Loucy (cell line): ENCODE measurements around the gene DUS3L.
"Not testable (repeated sequence)": the region's sequence is repeated elsewhere in the genome, so short reads cannot be mapped to it uniquely, and the experiment has no call there.

Source experiments
- H2AFZ ChIP-seq: fragments of 200-600 bp; sonication (generic); 2 replicates; pipeline ENCODE4 v1.6.0; 2016; ENCODE audit warnings: antibody characterized with exemption, mild to moderate bottlenecking, low read length, moderate library complexity
- H3F3A ChIP-seq: fragments of 200-600 bp; 2 replicates; pipeline ENCODE4 v1.6.0; 2016; ENCODE audit warnings: antibody characterized with exemption, low read depth, mild to moderate bottlenecking
- H3K27me3 ChIP-seq: fragments of 200-600 bp; sonication (generic); 2 replicates; pipeline ENCODE4 v1.6.1; 2014; ENCODE audit warnings: low read length, mild to moderate bottlenecking; ENCODE audit not compliant: insufficient read depth, poor library complexity, severe bottlenecking
- H3K36me3 ChIP-seq: fragments of 200-600 bp; sonication (generic); 2 replicates; pipeline ENCODE4 v1.6.1; 2016; ENCODE audit warnings: low read length; ENCODE audit not compliant: insufficient read depth
- H3K4me1 ChIP-seq: fragments of 200-600 bp; sonication (generic); 2 replicates; pipeline ENCODE4 v1.5.1; 2014; ENCODE audit warnings: low read length, mild to moderate bottlenecking; ENCODE audit not compliant: insufficient read depth, poor library complexity, severe bottlenecking
- H3K4me2 ChIP-seq: fragments of 200-600 bp; sonication (generic); 2 replicates; pipeline ENCODE4 v1.6.0; 2014; ENCODE audit warnings: antibody characterized with exemption, low read length, low read depth, mild to moderate bottlenecking; ENCODE audit not compliant: poor library complexity, severe bottlenecking
- H3K4me3 ChIP-seq: fragments of 200-600 bp; sonication (generic); 2 replicates; pipeline ENCODE4 v1.5.1; 2014; ENCODE audit warnings: low read length, mild to moderate bottlenecking, mixed read lengths; ENCODE audit not compliant: poor library complexity, severe bottlenecking
- H3K79me2 ChIP-seq: fragments of 200-600 bp; sonication (generic); 2 replicates; pipeline ENCODE4 v1.6.1; 2014; ENCODE audit warnings: low read length; ENCODE audit not compliant: insufficient read depth
- H3K9ac ChIP-seq: fragments of 200-600 bp; sonication (generic); 2 replicates; pipeline ENCODE4 v1.6.0; 2014; ENCODE audit warnings: mild to moderate bottlenecking, low read depth, low read length, moderate library complexity; ENCODE audit not compliant: poor library complexity, severe bottlenecking
- H3K9me2 ChIP-seq: fragments of 200-600 bp; sonication (generic); replicated peaks from 2 replicates; pipeline ENCODE4 v1.6.1; 2016; ENCODE audit warnings: low read depth, low read length, mixed read lengths
- H3K9me3 ChIP-seq: fragments of 200-600 bp; sonication (generic); 2 replicates; pipeline ENCODE4 v1.6.1; 2014; ENCODE audit warnings: mild to moderate bottlenecking, antibody characterized with exemption, low read length, low read depth; ENCODE audit not compliant: insufficient read depth
- H4K20me1 ChIP-seq: fragments of 200-600 bp; sonication (generic); 2 replicates; pipeline ENCODE4 v1.6.0; 2014; ENCODE audit warnings: antibody characterized with exemption, low read length, mild to moderate bottlenecking; ENCODE audit not compliant: insufficient read depth, poor library complexity, severe bottlenecking
- EZH2phosphoT487 ChIP-seq: fragments of 200-600 bp; IDR thresholded peaks from 2 replicates; pipeline ENCODE4 v1.6.1; 2018; ENCODE audit warnings: antibody characterized with exemption, mild to moderate bottlenecking, moderate library complexity, borderline replicate concordance
- TF ChIP-seq, protein P1 (sequence below): fragments of 200-600 bp; sonication (generic); conservative IDR thresholded peaks from 2 replicates; pipeline ENCODE4 v1.5.1; 2014; ENCODE audit warnings: mild to moderate bottlenecking, antibody characterized with exemption, low read length

DUS3L gene

GRCh38 chr19:5782322-5782721 is 8.6 kb downstream of the DUS3L start:
- H3K79me2 ChIP-seq: peaks cover under 1% of the 10 kb centered on the region; the same call in 1 of the 2 replicates
- H4K20me1 ChIP-seq: no peaks in the 10 kb centered on the region
- H3K36me3 ChIP-seq: peaks cover 25% of the 10 kb centered on the region; the same call in 1 of the 2 replicates
- TF ChIP-seq, protein P1, sequence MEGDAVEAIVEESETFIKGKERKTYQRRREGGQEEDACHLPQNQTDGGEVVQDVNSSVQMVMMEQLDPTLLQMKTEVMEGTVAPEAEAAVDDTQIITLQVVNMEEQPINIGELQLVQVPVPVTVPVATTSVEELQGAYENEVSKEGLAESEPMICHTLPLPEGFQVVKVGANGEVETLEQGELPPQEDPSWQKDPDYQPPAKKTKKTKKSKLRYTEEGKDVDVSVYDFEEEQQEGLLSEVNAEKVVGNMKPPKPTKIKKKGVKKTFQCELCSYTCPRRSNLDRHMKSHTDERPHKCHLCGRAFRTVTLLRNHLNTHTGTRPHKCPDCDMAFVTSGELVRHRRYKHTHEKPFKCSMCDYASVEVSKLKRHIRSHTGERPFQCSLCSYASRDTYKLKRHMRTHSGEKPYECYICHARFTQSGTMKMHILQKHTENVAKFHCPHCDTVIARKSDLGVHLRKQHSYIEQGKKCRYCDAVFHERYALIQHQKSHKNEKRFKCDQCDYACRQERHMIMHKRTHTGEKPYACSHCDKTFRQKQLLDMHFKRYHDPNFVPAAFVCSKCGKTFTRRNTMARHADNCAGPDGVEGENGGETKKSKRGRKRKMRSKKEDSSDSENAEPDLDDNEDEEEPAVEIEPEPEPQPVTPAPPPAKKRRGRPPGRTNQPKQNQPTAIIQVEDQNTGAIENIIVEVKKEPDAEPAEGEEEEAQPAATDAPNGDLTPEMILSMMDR: no peak
- TF ChIP-seq EZH2phosphoT487: no peak
- H3K27me3 ChIP-seq: no peaks in the 10 kb centered on the region
- no peaks in the 10 kb centered on the region for H3K9me2 ChIP-seq
- H2AFZ ChIP-seq: no peak overlapping the region
- no peak overlapping the region for H3K4me3 ChIP-seq
- H3K9me3 ChIP-seq: no peaks in the 10 kb centered on the region
- no peaks in the 10 kb centered on the region for H3K4me1 ChIP-seq
- H3K9ac ChIP-seq: no peak overlapping the region
- no peak overlapping the region for H3K4me2 ChIP-seq
- H3F3A ChIP-seq: no peaks in the 10 kb centered on the region

DNA sequence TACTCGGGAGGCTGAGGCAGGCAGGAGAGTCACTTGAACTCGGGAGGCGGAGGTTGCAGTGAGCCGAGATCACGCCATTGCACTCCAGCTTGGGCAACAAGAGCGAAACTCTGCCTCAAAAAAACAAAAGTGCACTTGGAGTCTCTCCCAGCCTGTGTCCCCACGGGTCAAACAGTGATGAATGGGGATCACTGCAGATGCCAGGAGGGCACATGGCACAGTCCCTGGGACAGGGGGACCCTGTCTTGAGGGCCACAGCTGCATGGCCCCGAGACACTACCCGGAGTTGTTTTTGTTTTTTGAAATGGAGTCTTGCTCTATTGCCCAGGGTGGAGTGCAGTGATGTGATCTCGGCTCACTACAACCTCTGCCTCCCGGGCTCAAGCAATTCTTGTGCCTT is 10.0 kb downstream of the DUS3L start:
- H3K27me3 ChIP-seq, H4K20me1 ChIP-seq: not testable (repeated sequence)
- H3K36me3 ChIP-seq: peaks cover 11% of the 10 kb centered on the region; the same call in 1 of the 2 replicates

GRCh38 chr19:5778402-5778801 is 12.6 kb downstream of the DUS3L start:
- Histone ChIP-seq H3K9ac (no peak overlapping the region), H2AFZ (no peak overlapping the region), H3K9me2 (no peaks in the 10 kb centered on the region), H3K4me2 (no peak overlapping the region), H3K79me2 (no peaks in the 10 kb centered on the region), H3F3A (no peaks in the 10 kb centered on the region), H3K36me3 (no peaks in the 10 kb centered on the region), H4K20me1 (no peaks in the 10 kb centered on the region), H3K4me3 (no peak overlapping the region), H3K27me3 (no peaks in the 10 kb centered on the region), H3K9me3 (no peaks in the 10 kb centered on the region), H3K4me1 (no peaks in the 10 kb centered on the region)
- TF ChIP-seq EZH2phosphoT487: no peak
- TF ChIP-seq, protein P1: no peak

More for the DNA sequence above, 10.0 kb downstream of the DUS3L start:
- not testable (repeated sequence) for H3F3A ChIP-seq, H3K4me1 ChIP-seq, H3K79me2 ChIP-seq, H3K4me3 ChIP-seq, H3K9ac ChIP-seq, H3K4me2 ChIP-seq, H3K9me3 ChIP-seq, H2AFZ ChIP-seq, H3K9me2 ChIP-seq

- Histone ChIP-seq H2AFZ (no peak overlapping the region), H4K20me1 (no peaks in the 10 kb centered on the region), H3K9me2 (no peaks in the 10 kb centered on the region), H3K4me3 (no peak overlapping the region), H3K9ac (no peak overlapping the region), H3K4me1 (no peaks in the 10 kb centered on the region), H3K79me2 (no peaks in the 10 kb centered on the region), H3K36me3 (no peaks in the 10 kb centered on the region), H3K27me3 (no peaks in the 10 kb centered on the region), H3K9me3 (no peaks in the 10 kb centered on the region), H3F3A (no peaks in the 10 kb centered on the region), H3K4me2 (no peak overlapping the region)
- TF ChIP-seq, protein P1: no peak
- no peak for TF ChIP-seq EZH2phosphoT487
Measured at GRCh38 chr19:5775668-5776309, 15.2 kb downstream of the DUS3L start.
